A549 (cell line): ENCODE results near the gene CTRL.

Source experiments
- CTCF ChIP-seq: fragments of >200 bp; sonication (Bioruptor Twin); formaldehyde crosslinking; IDR thresholded peaks from 3 replicates; pipeline ENCODE4 v1.5.1; 2016
- POLR2AphosphoS2 ChIP-seq: conservative IDR thresholded peaks from 2 replicates; pipeline ENCODE4 v1.6.1; 2012; ENCODE audit warnings: low read length, improper control_type of control experiment, inconsistent platforms
- RFX5 ChIP-seq: fragments of 450-650 bp; IDR thresholded peaks from 2 replicates; pipeline ENCODE4 v1.7.1; 2014; ENCODE audit warnings: antibody characterized with exemption, mild to moderate bottlenecking, moderate library complexity

GRCh38 chr16:67893743-67894399, 37.8 kb downstream of the CTRL start:
- TF ChIP-seq CTCF: no peak
- no peak for TF ChIP-seq RFX5
- no peak for TF ChIP-seq POLR2AphosphoS2
